Stimulated activated CD4-positive, alpha-beta T cell treated with anti-CD3 and anti-CD28 coated beads, Interleukin-1b, Interleukin-23, amount 100 ng/mL, for 1 hour (primary cell): ENCODE data around the gene SIX4.
"Not testable (repeated sequence)": the region's sequence is repeated elsewhere in the genome, so short reads cannot be mapped to it uniquely, and the experiment has no call there.

Source experiments
- DNase-seq, 2 donors: peaks; one replicate each; pipeline ENCODE4 v3.0.0-alpha.2; 2020; ENCODE audit warnings: low read depth in 2 of 2

The SIX4 gene

GRCh38 chr14:60723907-60724618 is at the start of gene SIX4:
TSS of gene SIX4 (minus strand) at chr14:60724351. CDS start at chr14:60724074, 277 bp downstream.
- DNase-seq = no peak

- no peak for DNase-seq
Observed at GRCh38 chr14:60773558-60773957, 49.4 kb upstream of the SIX4 start.

GRCh38 chr14:60771117-60771516 is 47.0 kb upstream of the SIX4 start:
- DNase-seq = no peak

GRCh38 chr14:60768602-60769001 is 44.5 kb upstream of the SIX4 start:
- no peak for DNase-seq

GRCh38 chr14:60760644-60761364 is 36.7 kb upstream of the SIX4 start:
- DNase-seq = no peak

- no peak for DNase-seq
Observed at GRCh38 chr14:60760209-60760608, 36.1 kb upstream of the SIX4 start.

- no peak for DNase-seq
Observed at GRCh38 chr14:60758885-60759284, 34.7 kb upstream of the SIX4 start.

- no peak for DNase-seq
Observed at GRCh38 chr14:60757567-60758002, 33.4 kb upstream of the SIX4 start.

- no peak for DNase-seq
Observed at GRCh38 chr14:60756847-60757246, 32.7 kb upstream of the SIX4 start.

GRCh38 chr14:60753264-60754119 is 29.3 kb upstream of the SIX4 start:
- DNase-seq = peak in 1 of 2 donors; percentile 7

- DNase-seq = no peak
Observed at GRCh38 chr14:60744566-60744965, 20.4 kb upstream of the SIX4 start.

GRCh38 chr14:60738843-60739508 is 14.8 kb upstream of the SIX4 start:
- no peak for DNase-seq

GRCh38 chr14:60736494-60736893 is 12.3 kb upstream of the SIX4 start:
- no peak for DNase-seq

GRCh38 chr14:60735416-60735815 is 11.3 kb upstream of the SIX4 start:
- no peak for DNase-seq

- DNase-seq = peak; percentile 38 to 60
Observed at GRCh38 chr14:60734465-60735242, 10.5 kb upstream of the SIX4 start, which contains the start of gene MNAT1. TSS of gene MNAT1 (plus strand) at chr14:60734761. CDS start at chr14:60734863, 102 bp downstream.

GRCh38 chr14:60732840-60733483 is 8.8 kb upstream of the SIX4 start:
- DNase-seq = no peak

- not testable (repeated sequence) for DNase-seq
Observed at GRCh38 chr14:60731291-60731690, 7.1 kb upstream of the SIX4 start.

GRCh38 chr14:60723116-60723906 is 840 bp downstream of the SIX4 start:
- DNase-seq = no peak

- DNase-seq = no peak
Observed at GRCh38 chr14:60722357-60723115, 1.6 kb downstream of the SIX4 start.
